HG02840 (cell line): ENCODE data around the gene RPEL1.
"Not testable (repeated sequence)": the region's sequence is repeated elsewhere in the genome, so short reads cannot be mapped to it uniquely, and the experiment has no call there.

Experiments used
- ATAC-seq: cut with Tn5 transposase; IDR thresholded peaks from one replicate; pipeline ENCODE4 v1.9.1; 2021; ENCODE audit warnings: mild to moderate bottlenecking, moderate library complexity, moderate number of reproducible peaks; ENCODE audit not compliant: unreplicated experiment, low FRiP score

The RPEL1 gene

GRCh38 chr10:103245587-103245986 lies at the start of gene RPEL1:
TSS of gene RPEL1 (plus strand) at chr10:103245887. CDS start at chr10:103245997, 110 bp downstream.
- ATAC-seq = not testable (repeated sequence)

GRCh38 chr10:103196516-103196915 lies 49.2 kb upstream of the RPEL1 start:
- ATAC-seq = no peak

GRCh38 chr10:103197174-103197573 lies 48.5 kb upstream of the RPEL1 start:
- no peak for ATAC-seq

- no peak for ATAC-seq
These were observed 47.8 kb upstream of the RPEL1 start for GRCh38 chr10:103197903-103198302.

GRCh38 chr10:103198648-103199047 lies 47.0 kb upstream of the RPEL1 start:
- no peak for ATAC-seq

GRCh38 chr10:103199488-103199887 lies 46.2 kb upstream of the RPEL1 start:
- ATAC-seq = no peak

GRCh38 chr10:103202319-103202718 lies 43.4 kb upstream of the RPEL1 start:
- no peak for ATAC-seq

- ATAC-seq = no peak
These were observed 42.2 kb upstream of the RPEL1 start for GRCh38 chr10:103203466-103203865.

- ATAC-seq = no peak
These were observed 41.1 kb upstream of the RPEL1 start for GRCh38 chr10:103204353-103205255.

GRCh38 chr10:103205401-103205800 lies 40.3 kb upstream of the RPEL1 start:
- ATAC-seq = not testable (repeated sequence)

GRCh38 chr10:103206715-103207114 lies 39.0 kb upstream of the RPEL1 start:
- ATAC-seq = not testable (repeated sequence)

- no peak for ATAC-seq
These were observed 38.5 kb upstream of the RPEL1 start for GRCh38 chr10:103207141-103207540.

GRCh38 chr10:103207643-103208042 lies 38.0 kb upstream of the RPEL1 start:
- ATAC-seq = not testable (repeated sequence)

- not testable (repeated sequence) for ATAC-seq
These were observed 35.4 kb upstream of the RPEL1 start for GRCh38 chr10:103210262-103210661.

GRCh38 chr10:103215601-103216000 lies 30.1 kb upstream of the RPEL1 start:
- ATAC-seq = no peak

- not testable (repeated sequence) for ATAC-seq
These were observed 29.3 kb upstream of the RPEL1 start for GRCh38 chr10:103216362-103216761.

GRCh38 chr10:103224133-103224532 lies 21.6 kb upstream of the RPEL1 start:
- no peak for ATAC-seq

GRCh38 chr10:103224721-103225120 lies 21.0 kb upstream of the RPEL1 start:
- ATAC-seq = not testable (repeated sequence)

GRCh38 chr10:103225939-103226338 lies 19.7 kb upstream of the RPEL1 start:
- no peak for ATAC-seq

- ATAC-seq = no peak
These were observed 18.3 kb upstream of the RPEL1 start for GRCh38 chr10:103227416-103227815.

GRCh38 chr10:103231047-103231551 lies 14.6 kb upstream of the RPEL1 start:
- no peak for ATAC-seq

- ATAC-seq = no peak
These were observed 13.5 kb upstream of the RPEL1 start for GRCh38 chr10:103232131-103232673.
